ENCODE measurements around the gene WDR88.

DNA sequence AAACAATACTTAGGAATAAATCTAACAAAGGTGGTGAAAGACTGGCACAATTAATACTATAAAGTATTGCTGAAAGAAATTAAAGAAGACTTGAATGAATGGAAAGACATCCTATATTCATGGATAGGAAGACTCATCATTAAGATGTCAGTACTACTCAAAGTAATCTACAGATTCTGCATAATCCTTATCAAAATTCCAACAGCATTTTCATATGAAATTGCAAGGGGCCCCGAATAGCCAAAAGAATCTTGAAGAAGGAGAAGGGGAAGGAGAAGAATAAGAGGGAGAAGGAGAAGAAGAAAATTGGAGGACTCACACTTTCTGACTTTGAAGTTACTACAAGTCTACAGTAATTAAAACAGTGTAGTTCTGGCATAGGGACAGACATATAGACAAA, 36.6 kb downstream of the WDR88 start:
- no peak for TF ChIP-seq ZNF384 (IDR thresholded peaks at IDR 0.05)
- no peak for TF ChIP-seq BHLHE40 (IDR thresholded peaks at IDR 0.05; ENCODE audit: borderline replicate concordance)
- no peak for TF ChIP-seq SUZ12 (IDR thresholded peaks at IDR 0.05)
- no peak for TF ChIP-seq HDGF (IDR thresholded peaks at IDR 0.05; ENCODE audit: borderline replicate concordance)
- TF ChIP-seq NFRKB (IDR thresholded peaks at IDR 0.05), result no peak
- TF ChIP-seq FOXA1 (IDR thresholded peaks at IDR 0.05), result no peak

Measured in HEK293T (cell line).